ENCODE measurements around the gene DRAP1.

- TF ChIP-seq POLR2AphosphoS5 (IDR thresholded peaks at IDR 0.05; ENCODE audit: low read depth, low read length): no peak
- TF ChIP-seq SIN3A (IDR thresholded peaks at IDR 0.05; ENCODE audit: borderline replicate concordance, insufficient read depth, low read length): no peak
- TF ChIP-seq TAF1 (IDR thresholded peaks at IDR 0.05; ENCODE audit: borderline replicate concordance, insufficient read depth, low read length): no peak
Measured at GRCh38 chr11:65896034-65896999, 22.9 kb upstream of the DRAP1 start.
